H1 (cell line): Measurements from ENCODE around the gene KRT7. TPM values are rescaled to one million over a fixed set of nuclear protein-coding genes. Genes with fewer than 3 reads are reported as not detected.

Experiments
- CTCF ChIA-PET: fragments of 300-600 bp; sonication (Branson Sonifier 250); formaldehyde crosslinking; loops from one replicate; lab custom pipeline; 2021; ENCODE audit not compliant: partially characterized antibody; lab: Charles Lee
- POLR2A ChIA-PET: fragments of 300-600 bp; sonication (Branson Sonifier 250); formaldehyde crosslinking; loops from one replicate; lab custom pipeline; 2021; ENCODE audit warnings: inconsistent platforms; ENCODE audit not compliant: partially characterized antibody; lab: Charles Lee
- DNase-seq, 2 experiments: peaks; one replicate each; pipeline versions ENCODE4 v3.0.0 to v3.0.0-alpha.2; 2010 to 2022; ENCODE audit warnings: low spot score in 2 of 2, low read depth in 1 of 2, mixed read lengths in 1 of 2
- FAIRE-seq: peaks from 2 replicates; lab custom pipeline; 2011; peaks lifted over from hg19 to GRCh38; lab: Jason Lieb, UNC
- H2AFZ ChIP-seq: 2 replicates; pipeline ENCODE4 v1.8.1; 2012; ENCODE audit warnings: low read length, inconsistent platforms
- H2AK5ac ChIP-seq: 2 replicates; pipeline ENCODE4 v1.6.1; 2013; ENCODE audit warnings: low read depth, low read length
- H2BK120ac ChIP-seq: replicated peaks from 2 replicates; pipeline ENCODE3; 2013; ENCODE audit warnings: low read depth, low read length, inconsistent platforms
- H2BK12ac ChIP-seq: 2 replicates; pipeline ENCODE4 v1.6.1; 2013; ENCODE audit warnings: low read depth, low read length
- H2BK15ac ChIP-seq: 2 replicates; pipeline ENCODE4 v1.6.1; 2013; ENCODE audit warnings: low read length
- H2BK20ac ChIP-seq: 2 replicates; pipeline ENCODE4 v1.6.1; 2013; ENCODE audit warnings: low read length
- H2BK5ac ChIP-seq: 2 replicates; pipeline ENCODE4 v1.6.1; 2013; ENCODE audit warnings: low read depth, low read length
- H3K14ac ChIP-seq: 2 replicates; pipeline ENCODE4 v1.6.1; 2013; ENCODE audit warnings: inconsistent platforms; ENCODE audit not compliant: insufficient read length
- H3K18ac ChIP-seq: 2 replicates; pipeline ENCODE4 v1.6.1; 2013; ENCODE audit warnings: low read length; ENCODE audit errors: extremely low read depth
- H3K23ac ChIP-seq: 2 replicates; pipeline ENCODE4 v1.6.1; 2013; ENCODE audit warnings: inconsistent platforms; ENCODE audit not compliant: insufficient read length
- H3K23me2 ChIP-seq: 2 replicates; pipeline ENCODE4 v1.6.1; 2013; ENCODE audit warnings: low read depth, low read length
- H3K27ac ChIP-seq: 2 replicates; pipeline ENCODE4 v1.6.1; 2011; ENCODE audit warnings: low read depth, low read length, inconsistent platforms
- H3K27me3 ChIP-seq, 4 experiments: replicated peaks in 1 of 4; 1 replicate in 1 of 4; 2 replicates in 3 of 4; pipeline versions ENCODE4 v1.6.1 to v1.8.1; 2011 to 2013; ENCODE audit warnings: low read length in 3 of 4, mild to moderate bottlenecking in 3 of 4, inconsistent platforms in 2 of 4, mixed read lengths in 2 of 4, moderate library complexity in 1 of 4; ENCODE audit not compliant: control insufficient read depth in 3 of 4, insufficient read depth in 3 of 4; ENCODE audit errors: extremely low read depth in 1 of 4
- H3K36me3 ChIP-seq, 4 experiments: 2 replicates each; pipeline versions ENCODE4 v1.6.1 to v1.8.1; 2011 to 2013; ENCODE audit warnings: mild to moderate bottlenecking in 4 of 4, low read length in 3 of 4, moderate library complexity in 2 of 4, control low read depth in 1 of 4, inconsistent platforms in 1 of 4; ENCODE audit not compliant: insufficient read depth in 4 of 4, control insufficient read depth in 2 of 4
- H3K4ac ChIP-seq: replicated peaks from 2 replicates; pipeline ENCODE3; 2013; ENCODE audit warnings: low read length, low read depth, mixed read lengths, inconsistent platforms; ENCODE audit not compliant: insufficient read length
- H3K4me1 ChIP-seq, 4 experiments: replicated peaks in 1 of 4; 1 replicate in 1 of 4; 2 replicates in 3 of 4; pipeline versions ENCODE4 v1.6.1 to v1.8.1; 2011 to 2013; ENCODE audit warnings: low read length in 3 of 4, inconsistent platforms in 2 of 4, mixed read lengths in 1 of 4; ENCODE audit not compliant: insufficient read depth in 4 of 4, control insufficient read depth in 3 of 4
- H3K4me2 ChIP-seq, 2 experiments: 2 replicates each; pipeline versions ENCODE4 v1.6.1 to v1.8.1; 2011 to 2013; ENCODE audit warnings: low read depth in 2 of 2, low read length in 2 of 2, control low read depth in 1 of 2, inconsistent platforms in 1 of 2, mild to moderate bottlenecking in 1 of 2; ENCODE audit not compliant: insufficient read depth in 1 of 2
- H3K4me3 ChIP-seq, 4 experiments: fragments of 200-600, 300-600 bp in 1 of 4; sonication (generic), shearing (Covaris generic), sonication (Bioruptor Twin) in 1 of 4; 2 replicates each; pipeline versions ENCODE4 v1.5.1 to v1.8.1; 2011 to 2016; ENCODE audit warnings: low read length in 4 of 4, low read depth in 3 of 4, control low read depth in 2 of 4, inconsistent platforms in 2 of 4, mild to moderate bottlenecking in 2 of 4, mixed read lengths in 1 of 4, moderate library complexity in 1 of 4; ENCODE audit not compliant: insufficient read depth in 2 of 4; ENCODE audit errors: extremely low read depth in 1 of 4
- H3K56ac ChIP-seq: replicated peaks from 2 replicates; pipeline ENCODE3; 2013; ENCODE audit warnings: low read depth, mild to moderate bottlenecking, mixed read lengths, low read length, inconsistent platforms; ENCODE audit not compliant: insufficient read length
- H3K79me1 ChIP-seq: 2 replicates; pipeline ENCODE4 v1.6.1; 2013; ENCODE audit warnings: low read depth, low read length, control low read depth
- H3K79me2 ChIP-seq, 2 experiments: 2 replicates each; pipeline versions ENCODE4 v1.6.1 to v1.8.1; 2012 to 2013; ENCODE audit warnings: low read length in 2 of 2, mild to moderate bottlenecking in 2 of 2, inconsistent platforms in 1 of 2; ENCODE audit not compliant: insufficient read depth in 2 of 2, control insufficient read depth in 1 of 2
- H3K9ac ChIP-seq, 4 experiments: replicated peaks in 1 of 4; 1 replicate in 1 of 4; 2 replicates in 3 of 4; pipeline versions ENCODE4 v1.6.1 to v1.8.1; 2011 to 2013; ENCODE audit warnings: low read depth in 3 of 4, low read length in 3 of 4, control low read depth in 2 of 4, mild to moderate bottlenecking in 2 of 4, moderate library complexity in 2 of 4, inconsistent platforms in 1 of 4; ENCODE audit errors: extremely low read depth in 1 of 4
- H3K9me3 ChIP-seq, 2 experiments: 2 replicates each; pipeline versions ENCODE4 v1.6.1 to v1.8.1; 2012 to 2013; ENCODE audit warnings: mild to moderate bottlenecking in 2 of 2, moderate library complexity in 2 of 2, control low read depth in 1 of 2, inconsistent platforms in 1 of 2, low read depth in 1 of 2, low read length in 1 of 2, mixed read lengths in 1 of 2; ENCODE audit not compliant: insufficient read depth in 2 of 2
- H4K20me1 ChIP-seq, 2 experiments: replicated peaks in 1 of 2; 2 replicates each; pipeline versions ENCODE3 to v1.8.1; 2011 to 2013; ENCODE audit warnings: inconsistent platforms in 2 of 2, low read length in 2 of 2, mild to moderate bottlenecking in 1 of 2; ENCODE audit not compliant: insufficient read depth in 2 of 2, control insufficient read depth in 1 of 2
- H4K5ac ChIP-seq: 2 replicates; pipeline ENCODE4 v1.6.1; 2013; ENCODE audit warnings: low read length, low read depth, mixed read lengths, inconsistent platforms; ENCODE audit not compliant: insufficient read length
- H4K8ac ChIP-seq: 2 replicates; pipeline ENCODE4 v1.8.0; 2013; ENCODE audit warnings: mild to moderate bottlenecking, moderate library complexity, low read length, inconsistent platforms; ENCODE audit not compliant: insufficient read depth; ENCODE audit errors: extremely low read depth
- H4K91ac ChIP-seq: replicated peaks from 2 replicates; pipeline ENCODE3; 2013; ENCODE audit warnings: low read length, mixed read lengths, inconsistent platforms; ENCODE audit not compliant: insufficient read length
- FOSL1 ChIP-seq: IDR thresholded peaks from 2 replicates; pipeline ENCODE4 v1.6.1; 2011; ENCODE audit warnings: mild to moderate bottlenecking, low read depth, low read length, moderate library complexity; ENCODE audit not compliant: insufficient read depth
- GABPA ChIP-seq: IDR thresholded peaks from 2 replicates; pipeline ENCODE4 v1.6.1; 2011; ENCODE audit warnings: mild to moderate bottlenecking, low read length, moderate library complexity, borderline replicate concordance; ENCODE audit not compliant: insufficient read depth
- NRF1 ChIP-seq: IDR thresholded peaks from 2 replicates; pipeline ENCODE4 v1.6.1; 2011; ENCODE audit warnings: mild to moderate bottlenecking, low read depth, low read length, improper control_type of control experiment
- RAD21 ChIP-seq, 2 experiments: IDR thresholded peaks in 1 of 2; conservative IDR thresholded peaks in 1 of 2; 2 replicates each; pipeline ENCODE4 v1.6.1; 2011; ENCODE audit warnings: low read depth in 2 of 2, low read length in 2 of 2, improper control_type of control experiment in 1 of 2, inconsistent platforms in 1 of 2, mild to moderate bottlenecking in 1 of 2, moderate library complexity in 1 of 2
- SIX5 ChIP-seq: IDR thresholded peaks from 2 replicates; pipeline ENCODE4 v1.6.1; 2011; ENCODE audit warnings: mild to moderate bottlenecking, low read depth, low read length
- SP4 ChIP-seq: IDR thresholded peaks from 2 replicates; pipeline ENCODE4 v1.6.1; 2012; ENCODE audit warnings: low read length, inconsistent platforms
- TAF7 ChIP-seq: optimal IDR thresholded peaks from 2 replicates; pipeline ENCODE3; 2011; ENCODE audit warnings: low read depth, mild to moderate bottlenecking, inconsistent platforms, low read length, moderate library complexity, borderline replicate concordance
- TEAD4 ChIP-seq: IDR thresholded peaks from 2 replicates; pipeline ENCODE4 v1.6.1; 2012; ENCODE audit warnings: low read depth, low read length, inconsistent platforms, mixed read lengths
- YY1 ChIP-seq: IDR thresholded peaks from 2 replicates; pipeline ENCODE4 v1.6.1; 2011; ENCODE audit warnings: low read depth, mild to moderate bottlenecking, low read length
- WGBS, 2 experiments: shearing (Covaris generic) in 1 of 2; methylation state at CpG; one replicate each; pipeline versions ENCODE4 v1.1.6 to v1.1.7; 2013 to 2015; ENCODE audit warnings: low lambda C conversion rate in 2 of 2, mixed read lengths in 2 of 2, inconsistent platforms in 1 of 2, low coverage in 1 of 2, missing lambda C conversion rate in 1 of 2; ENCODE audit not compliant: insufficient replicate concordance in 2 of 2, insufficient coverage in 1 of 2, insufficient read length in 1 of 2; ENCODE audit errors: extremely low coverage in 1 of 2, missing lambda C conversion rate in 1 of 2; 5-methylcytosine and 5-hydroxymethylcytosine counted together
- polyA plus RNA-seq, 7 experiments: library from polyadenylated mRNA; depleted of rRNA in 3 of 7; stranded (reverse) in 5 of 7; unstranded in 2 of 7; fragments of >200 nt in 5 of 7; fragments of 200-250 nt in 2 of 7; gene quantifications; 1 replicate in 5 of 7; 2 replicates in 1 of 7; 4 replicates in 1 of 7; pipeline versions ENCODE4 v1.2.1 to v1.2.3, GENCODE V29; 2011 to 2013; ENCODE audit warnings: missing spikeins in 2 of 7, mixed read lengths in 2 of 7
- total RNA-seq: library from RNA; stranded (reverse); fragmentation: NEBNext Ultra II Directional; extraction: Animal tissue kit (Norgen Biotek cat#: 25700); gene quantifications from 2 replicates; pipeline ENCODE4 v1.2.1, GENCODE V29; 2021

Gene KRT7
- total and polyA plus RNA-seq, 2 of the 8 experiments (the other 6 are each of a cell fraction or from before 2014, with no cell fraction given): 13.2 to 19.0 TPM

DNA sequence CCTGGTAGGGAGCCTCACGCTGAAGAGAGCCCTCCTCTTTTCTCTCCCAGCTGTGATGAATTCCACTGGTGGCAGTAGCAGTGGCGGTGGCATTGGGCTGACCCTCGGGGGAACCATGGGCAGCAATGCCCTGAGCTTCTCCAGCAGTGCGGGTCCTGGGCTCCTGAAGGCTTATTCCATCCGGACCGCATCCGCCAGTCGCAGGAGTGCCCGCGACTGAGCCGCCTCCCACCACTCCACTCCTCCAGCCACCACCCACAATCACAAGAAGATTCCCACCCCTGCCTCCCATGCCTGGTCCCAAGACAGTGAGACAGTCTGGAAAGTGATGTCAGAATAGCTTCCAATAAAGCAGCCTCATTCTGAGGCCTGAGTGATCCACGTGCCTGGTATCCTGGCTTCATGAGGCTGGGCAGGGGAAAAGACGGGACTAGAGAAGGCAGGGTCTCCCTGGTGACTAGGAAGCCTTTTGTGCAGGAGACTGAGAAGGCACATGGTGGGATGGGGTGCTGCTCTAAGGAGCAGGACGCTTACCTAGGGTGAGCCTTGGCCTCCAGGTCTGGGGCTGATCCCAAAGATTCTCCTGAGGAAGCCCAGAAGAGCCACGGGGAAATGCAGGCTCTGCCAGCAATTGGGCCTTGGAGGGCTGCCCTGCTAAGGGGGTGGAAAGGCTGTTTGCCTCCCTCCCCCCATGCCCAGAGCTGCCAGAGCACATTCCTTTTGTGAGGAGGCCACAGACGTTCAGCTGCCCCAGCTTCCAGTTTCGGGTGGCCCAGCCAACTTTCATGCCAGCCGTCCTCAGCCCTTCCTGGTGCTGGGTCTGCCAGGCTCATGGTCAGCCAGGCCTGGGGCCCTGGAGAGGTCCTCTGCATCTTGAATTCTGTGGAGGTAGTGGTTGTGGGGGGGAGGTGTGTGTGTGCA, 15.8 kb downstream of the KRT7 start:
- Histone ChIP-seq H3K23ac (no peak overlapping the region), H3K79me1 (no peaks in the 10 kb centered on the region), H3K4me1 (peaks cover 0 to 12% (median 5%) of the 10 kb centered on the region in 4 experiments; a peak in 5 of 7 replicates), H3K36me3 (no peaks in the 10 kb centered on the region), H3K79me2 (no peaks in the 10 kb centered on the region), H3K27me3 (peaks cover 4 to 29% (median 23%) of the 10 kb centered on the region in 4 experiments), H2AFZ (no peak overlapping the region), H4K91ac (no peak overlapping the region), H3K27ac (no peak overlapping the region), H3K9ac (no peak overlapping the region), H4K8ac (no peak overlapping the region), H2BK120ac (no peak overlapping the region), H3K14ac (no peak overlapping the region), H2BK20ac (peak overlapping the region; percentile 86; the same call in 1 of the 2 replicates), H3K23me2 (peaks cover 3% of the 10 kb centered on the region; the same call in 1 of the 2 replicates), H4K20me1 (no peaks in the 10 kb centered on the region), H3K4me3 (no peak overlapping the region), H4K5ac (no peak overlapping the region), H2BK15ac (no peak overlapping the region), H2BK5ac (no peak overlapping the region), H3K9me3 (no peaks in the 10 kb centered on the region), H2BK12ac (0 out of 2 replicates have a peak overlapping the region, but pooled peaks have one; percentile 1), H3K4me2 (no peak overlapping the region; a peak in 1 of 4 replicates), H3K4ac (no peak overlapping the region), H3K56ac (no peak overlapping the region), H3K18ac (no peak overlapping the region), H2AK5ac (no peak overlapping the region; the same call in 1 of the 2 replicates)
- FAIRE-seq (no peak), DNase-seq (no peak)
- ChIA-PET POLR2A (interaction anchor here (3.0 kb wide), 1 partner anchor 11 kb away, joined by 12 read pairs; no protein-coding TSS in a partner anchor), CTCF (interaction anchor here (0.9 to 14.6 kb wide), 10 partner anchors 11 to 105 kb away, joined by 3 to 151 read pairs (median 31); partner anchors contain the start of gene KRT7)
- WGBS, 2 experiments: 85% methylated on average over 17 of the region's 18 CpGs; no CpG with 5 or more reads in 1 of the 2 experiments
- TF ChIP-seq YY1 (no peak), NRF1 (no peak), GABPA (no peak), TEAD4 (no peak), SIX5 (no peak), TAF7 (no peak), FOSL1 (no peak), SP4 (no peak), RAD21 (IDR thresholded peaks at IDR 0.05 in 1 of 2, conservative IDR thresholded peaks at IDR 0.05 in 1 of 2; ENCODE audit: low read depth in 2 of 2, low read length in 2 of 2) (no peak)
